SK-N-SH treated with all-trans-retinoic acid at 6 μM for 48 hours (cell line): Measurements from ENCODE around the gene TPST1.

Source experiments
- ATAC-seq: fragments of 200-7000 bp; cut with Tn5 transposase; 3 replicates; pipeline ENCODE4 v1.9.1; 2020; ENCODE audit warnings: mild to moderate bottlenecking, moderate library complexity
- ARNTL ChIP-seq: fragments of 450-650 bp; formaldehyde crosslinking; IDR thresholded peaks from 2 replicates; pipeline ENCODE4 v1.5.0; 2020; ENCODE audit warnings: low read depth, mild to moderate bottlenecking, moderate library complexity, borderline replicate concordance
- BACH2 ChIP-seq: fragments of 250-450 bp; sonication (Bioruptor Pico); IDR thresholded peaks from 2 replicates; pipeline ENCODE4 v1.9.0; 2021; ENCODE audit warnings: mild to moderate bottlenecking, borderline replicate concordance
- CSDC2 ChIP-seq: fragments of 250-450 bp; sonication (Bioruptor Pico); IDR thresholded peaks from 2 replicates; pipeline ENCODE4 v1.5.0; 2020; ENCODE audit warnings: mild to moderate bottlenecking, moderate library complexity
- ESRRG ChIP-seq: fragments of 250-450 bp; sonication (Bioruptor Pico); IDR thresholded peaks from 2 replicates; pipeline ENCODE4 v1.6.1; 2021; ENCODE audit warnings: mild to moderate bottlenecking
- GLIS3 ChIP-seq: fragments of 250-450 bp; sonication (Bioruptor Pico); IDR thresholded peaks from 2 replicates; pipeline ENCODE4 v1.5.0; 2020; ENCODE audit warnings: mild to moderate bottlenecking, moderate library complexity
- ISL1 ChIP-seq: fragments of 250-450 bp; sonication (Bioruptor Pico); IDR thresholded peaks from 2 replicates; pipeline ENCODE4 v2.1.2; 2022; ENCODE audit warnings: mild to moderate bottlenecking, moderate library complexity
- OSR1 ChIP-seq: fragments of 250-450 bp; sonication (Bioruptor Pico); IDR thresholded peaks from 2 replicates; pipeline ENCODE4 v1.8.0; 2022; ENCODE audit warnings: moderate library complexity, mild to moderate bottlenecking, inconsistent platforms
- PPARA ChIP-seq: fragments of 250-450 bp; sonication (Bioruptor Pico); IDR thresholded peaks from 2 replicates; pipeline ENCODE4 v1.5.0; 2020; ENCODE audit warnings: mild to moderate bottlenecking, borderline replicate concordance
- RARB ChIP-seq: fragments of 250-450 bp; sonication (Bioruptor Pico); IDR thresholded peaks from 2 replicates; pipeline ENCODE4 v1.8.0; 2021; ENCODE audit warnings: mild to moderate bottlenecking, moderate library complexity
- SNAI2 ChIP-seq: fragments of 250-450 bp; sonication (Bioruptor Pico); IDR thresholded peaks from 2 replicates; pipeline ENCODE4 v1.5.0; 2020; ENCODE audit warnings: mild to moderate bottlenecking, moderate library complexity
- TOX ChIP-seq: fragments of 250-450 bp; sonication (Bioruptor Pico); IDR thresholded peaks from 2 replicates; pipeline ENCODE4 v1.8.0; 2021; ENCODE audit warnings: mild to moderate bottlenecking, moderate library complexity, borderline replicate concordance
- ZC3H10 ChIP-seq: fragments of 250-450 bp; sonication (Bioruptor Pico); IDR thresholded peaks from 2 replicates; pipeline ENCODE4 v1.5.1; 2021; ENCODE audit warnings: mild to moderate bottlenecking, moderate library complexity
- ZFP3 ChIP-seq: fragments of 250-450 bp; sonication (Bioruptor Pico); IDR thresholded peaks from 2 replicates; pipeline ENCODE4 v1.5.0; 2020; ENCODE audit warnings: mild to moderate bottlenecking, moderate library complexity
- ZFP30 ChIP-seq: fragments of 450-650 bp; formaldehyde crosslinking; IDR thresholded peaks from 2 replicates; pipeline ENCODE4 v1.5.0; 2022; ENCODE audit warnings: mild to moderate bottlenecking, moderate library complexity
- ZNF565 ChIP-seq: fragments of 450-650 bp; formaldehyde crosslinking; conservative IDR thresholded peaks from 2 replicates; pipeline ENCODE4 v1.5.0; 2020; ENCODE audit warnings: low read depth, mild to moderate bottlenecking, moderate library complexity
- ZNF70 ChIP-seq: fragments of 450-650 bp; formaldehyde crosslinking; IDR thresholded peaks from 2 replicates; pipeline ENCODE4 v1.5.0; 2020; ENCODE audit warnings: mild to moderate bottlenecking, moderate library complexity
- ZNF8 ChIP-seq: fragments of 450-650 bp; formaldehyde crosslinking; IDR thresholded peaks from 2 replicates; pipeline ENCODE4 v1.5.0; 2020; ENCODE audit warnings: mild to moderate bottlenecking, moderate library complexity
- TF ChIP-seq, protein P1 (sequence below): fragments of 250-450 bp; sonication (Bioruptor Pico); IDR thresholded peaks from 2 replicates; pipeline ENCODE4 v1.8.0; 2021; ENCODE audit warnings: low read depth, mild to moderate bottlenecking, moderate library complexity, borderline replicate concordance
- TF ChIP-seq, protein P2 (sequence below): fragments of 250-450 bp; sonication (Bioruptor Pico); IDR thresholded peaks from 2 replicates; pipeline ENCODE4 v1.5.1; 2020; ENCODE audit warnings: low read depth, mild to moderate bottlenecking, moderate library complexity
- TF ChIP-seq, protein P3 (sequence below): fragments of 250-450 bp; sonication (Bioruptor Pico); IDR thresholded peaks from 2 replicates; pipeline ENCODE4 v1.5.1; 2021; ENCODE audit warnings: mild to moderate bottlenecking, moderate library complexity
- TF ChIP-seq, protein P4 (sequence below): fragments of 250-450 bp; sonication (Bioruptor Pico); IDR thresholded peaks from 2 replicates; pipeline ENCODE4 v1.8.0; 2020; ENCODE audit warnings: mild to moderate bottlenecking, moderate library complexity, borderline replicate concordance

The TPST1 gene

DNA sequence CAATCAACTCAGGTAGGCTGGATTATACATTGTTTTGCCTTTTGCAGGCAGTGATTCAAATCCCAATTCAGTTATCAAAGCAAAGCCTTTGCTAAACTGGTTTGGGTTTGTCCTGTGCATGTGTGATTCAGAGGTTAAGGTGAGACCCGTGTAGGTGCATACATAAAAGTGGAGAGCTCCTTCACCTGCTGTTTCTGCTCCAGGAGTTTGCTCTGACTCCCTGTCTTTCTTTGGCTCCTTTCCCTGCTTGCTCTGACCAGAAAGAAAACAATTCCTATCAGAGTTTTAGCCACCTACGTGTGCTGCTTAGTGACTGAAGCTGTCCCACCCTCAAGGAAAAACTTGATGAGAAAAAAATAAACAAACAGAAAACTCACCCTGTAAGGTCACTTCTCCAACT lies 101.1 kb downstream of the TPST1 start:
- no peak for ATAC-seq
- TF ChIP-seq ZNF565 (CRISPR knock-in tag) (no peak), GLIS3 (CRISPR knock-in tag) (no peak), TOX (CRISPR knock-in tag) (no peak), SNAI2 (CRISPR knock-in tag) (no peak), OSR1 (CRISPR knock-in tag) (no peak), PPARA (CRISPR knock-in tag) (no peak), ZNF70 (CRISPR knock-in tag) (no peak), ESRRG (CRISPR knock-in tag) (no peak), ISL1 (CRISPR knock-in tag) (no peak), RARB (CRISPR knock-in tag) (no peak), CSDC2 (CRISPR knock-in tag) (no peak), ZC3H10 (no peak), BACH2 (CRISPR knock-in tag) (no peak), ZFP3 (CRISPR knock-in tag) (no peak)
- TF ChIP-seq, protein P1, sequence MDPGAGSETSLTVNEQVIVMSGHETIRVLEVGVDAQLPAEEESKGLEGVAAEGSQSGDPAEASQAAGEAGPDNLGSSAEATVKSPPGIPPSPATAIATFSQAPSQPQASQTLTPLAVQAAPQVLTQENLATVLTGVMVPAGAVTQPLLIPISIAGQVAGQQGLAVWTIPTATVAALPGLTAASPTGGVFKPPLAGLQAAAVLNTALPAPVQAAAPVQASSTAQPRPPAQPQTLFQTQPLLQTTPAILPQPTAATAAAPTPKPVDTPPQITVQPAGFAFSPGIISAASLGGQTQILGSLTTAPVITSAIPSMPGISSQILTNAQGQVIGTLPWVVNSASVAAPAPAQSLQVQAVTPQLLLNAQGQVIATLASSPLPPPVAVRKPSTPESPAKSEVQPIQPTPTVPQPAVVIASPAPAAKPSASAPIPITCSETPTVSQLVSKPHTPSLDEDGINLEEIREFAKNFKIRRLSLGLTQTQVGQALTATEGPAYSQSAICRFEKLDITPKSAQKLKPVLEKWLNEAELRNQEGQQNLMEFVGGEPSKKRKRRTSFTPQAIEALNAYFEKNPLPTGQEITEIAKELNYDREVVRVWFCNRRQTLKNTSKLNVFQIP (CRISPR knock-in tag), result no peak
- TF ChIP-seq, protein P2, sequence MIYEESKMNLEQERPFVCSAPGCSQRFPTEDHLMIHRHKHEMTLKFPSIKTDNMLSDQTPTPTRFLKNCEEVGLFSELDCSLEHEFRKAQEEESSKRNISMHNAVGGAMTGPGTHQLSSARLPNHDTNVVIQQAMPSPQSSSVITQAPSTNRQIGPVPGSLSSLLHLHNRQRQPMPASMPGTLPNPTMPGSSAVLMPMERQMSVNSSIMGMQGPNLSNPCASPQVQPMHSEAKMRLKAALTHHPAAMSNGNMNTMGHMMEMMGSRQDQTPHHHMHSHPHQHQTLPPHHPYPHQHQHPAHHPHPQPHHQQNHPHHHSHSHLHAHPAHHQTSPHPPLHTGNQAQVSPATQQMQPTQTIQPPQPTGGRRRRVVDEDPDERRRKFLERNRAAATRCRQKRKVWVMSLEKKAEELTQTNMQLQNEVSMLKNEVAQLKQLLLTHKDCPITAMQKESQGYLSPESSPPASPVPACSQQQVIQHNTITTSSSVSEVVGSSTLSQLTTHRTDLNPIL (CRISPR knock-in tag), result no peak
- TF ChIP-seq, protein P3, sequence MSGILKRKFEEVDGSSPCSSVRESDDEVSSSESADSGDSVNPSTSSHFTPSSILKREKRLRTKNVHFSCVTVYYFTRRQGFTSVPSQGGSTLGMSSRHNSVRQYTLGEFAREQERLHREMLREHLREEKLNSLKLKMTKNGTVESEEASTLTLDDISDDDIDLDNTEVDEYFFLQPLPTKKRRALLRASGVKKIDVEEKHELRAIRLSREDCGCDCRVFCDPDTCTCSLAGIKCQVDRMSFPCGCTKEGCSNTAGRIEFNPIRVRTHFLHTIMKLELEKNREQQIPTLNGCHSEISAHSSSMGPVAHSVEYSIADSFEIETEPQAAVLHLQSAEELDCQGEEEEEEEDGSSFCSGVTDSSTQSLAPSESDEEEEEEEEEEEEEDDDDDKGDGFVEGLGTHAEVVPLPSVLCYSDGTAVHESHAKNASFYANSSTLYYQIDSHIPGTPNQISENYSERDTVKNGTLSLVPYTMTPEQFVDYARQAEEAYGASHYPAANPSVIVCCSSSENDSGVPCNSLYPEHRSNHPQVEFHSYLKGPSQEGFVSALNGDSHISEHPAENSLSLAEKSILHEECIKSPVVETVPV (CRISPR knock-in tag), result no peak
- TF ChIP-seq, all 23 proteins: peak for 0

DNA sequence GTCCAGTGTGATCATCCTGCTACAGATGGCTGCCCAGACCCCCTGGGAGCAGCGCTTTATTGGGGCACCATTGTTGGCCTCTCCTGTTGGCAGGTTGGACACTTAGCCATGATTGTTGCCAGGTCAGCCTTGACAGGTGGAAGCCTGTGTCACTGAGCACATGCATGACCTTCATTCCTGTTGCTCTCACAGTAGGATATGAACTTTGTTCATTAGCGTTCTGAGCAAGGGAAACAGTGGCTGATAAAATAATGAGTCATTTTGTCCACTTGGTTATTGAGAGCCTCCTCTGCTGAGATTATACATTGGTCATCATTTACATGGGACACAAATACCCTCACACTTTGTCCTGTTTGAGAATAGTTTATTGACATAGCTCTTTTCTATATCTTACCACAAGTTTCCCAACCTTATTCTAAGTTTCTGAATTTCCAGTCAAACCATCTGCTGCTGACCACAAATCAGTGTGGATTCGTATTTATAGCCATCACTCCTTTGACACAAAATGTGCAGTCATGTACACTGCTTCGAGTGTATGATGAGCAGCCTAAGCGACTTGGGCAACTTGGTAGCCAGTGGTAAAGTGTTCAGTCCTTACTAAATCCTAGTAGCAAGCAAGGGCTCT lies 102.6 kb downstream of the TPST1 start:
- TF ChIP-seq ZFP30 (CRISPR knock-in tag) (no peak), SNAI2 (CRISPR knock-in tag) (no peak), RARB (CRISPR knock-in tag) (no peak), TOX (CRISPR knock-in tag) (no peak), CSDC2 (CRISPR knock-in tag) (no peak), GLIS3 (CRISPR knock-in tag) (no peak), ARNTL (CRISPR knock-in tag) (no peak), ZNF565 (CRISPR knock-in tag) (no peak), ZC3H10 (no peak)
- TF ChIP-seq, protein P4, sequence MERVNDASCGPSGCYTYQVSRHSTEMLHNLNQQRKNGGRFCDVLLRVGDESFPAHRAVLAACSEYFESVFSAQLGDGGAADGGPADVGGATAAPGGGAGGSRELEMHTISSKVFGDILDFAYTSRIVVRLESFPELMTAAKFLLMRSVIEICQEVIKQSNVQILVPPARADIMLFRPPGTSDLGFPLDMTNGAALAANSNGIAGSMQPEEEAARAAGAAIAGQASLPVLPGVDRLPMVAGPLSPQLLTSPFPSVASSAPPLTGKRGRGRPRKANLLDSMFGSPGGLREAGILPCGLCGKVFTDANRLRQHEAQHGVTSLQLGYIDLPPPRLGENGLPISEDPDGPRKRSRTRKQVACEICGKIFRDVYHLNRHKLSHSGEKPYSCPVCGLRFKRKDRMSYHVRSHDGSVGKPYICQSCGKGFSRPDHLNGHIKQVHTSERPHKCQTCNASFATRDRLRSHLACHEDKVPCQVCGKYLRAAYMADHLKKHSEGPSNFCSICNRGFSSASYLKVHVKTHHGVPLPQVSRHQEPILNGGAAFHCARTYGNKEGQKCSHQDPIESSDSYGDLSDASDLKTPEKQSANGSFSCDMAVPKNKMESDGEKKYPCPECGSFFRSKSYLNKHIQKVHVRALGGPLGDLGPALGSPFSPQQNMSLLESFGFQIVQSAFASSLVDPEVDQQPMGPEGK, result no peak
- TF ChIP-seq, protein P3 (CRISPR knock-in tag), result no peak
- TF ChIP-seq, protein P2 (CRISPR knock-in tag), result no peak
- ATAC-seq, result no peak

DNA sequence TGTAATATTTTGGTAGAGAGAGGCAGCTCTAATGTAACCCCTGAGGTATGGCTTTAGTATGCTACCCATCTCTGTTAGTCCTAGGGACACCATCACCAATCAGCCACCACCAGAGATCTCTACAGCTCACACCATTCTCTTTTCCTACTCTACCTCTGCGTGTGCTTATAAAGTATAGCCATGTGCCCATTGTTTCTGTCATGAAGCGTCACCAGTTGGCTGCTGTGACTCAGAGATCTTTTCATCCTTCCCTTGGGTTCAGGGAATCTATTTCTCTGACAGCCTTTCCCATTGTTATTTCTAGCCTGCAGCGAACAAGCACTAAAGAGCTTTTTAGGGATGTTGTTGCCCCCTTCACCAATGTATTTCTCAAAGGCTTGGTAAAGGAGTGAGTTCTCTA lies 103.3 kb downstream of the TPST1 start:
- no peak for TF ChIP-seq ZFP3 (CRISPR knock-in tag)
- no peak for TF ChIP-seq RARB (CRISPR knock-in tag)
- no peak for TF ChIP-seq CSDC2 (CRISPR knock-in tag)
- TF ChIP-seq, protein P2 (CRISPR knock-in tag), result no peak
- TF ChIP-seq BACH2 (CRISPR knock-in tag), result no peak
- no peak for TF ChIP-seq ESRRG (CRISPR knock-in tag)
- no peak for TF ChIP-seq PPARA (CRISPR knock-in tag)
- TF ChIP-seq ZNF8 (CRISPR knock-in tag), result no peak
- TF ChIP-seq, all 23 proteins: peak for 0
- ATAC-seq, result no peak
